K562 (cell line): ENCODE data around the gene TMEM135. TPM values are rescaled to one million over a fixed set of nuclear protein-coding genes. Genes with fewer than 3 reads are reported as not detected.
"Not testable (repeated sequence)": the region's sequence is repeated elsewhere in the genome, so short reads cannot be mapped to it uniquely, and the experiment has no call there.

Experiments used
- ATAC-seq: fragments of 200-7000 bp; cut with Tn5 transposase; 3 replicates; pipeline ENCODE4 v1.9.1; 2020; ENCODE audit warnings: moderate library complexity
- BruUV-seq: library from RNA; stranded (reverse); fragments of 400-500 nt; replicated peaks from 2 replicates; lab custom pipeline; 2021; lab: Mats Ljungman, UMichigan
- CTCF ChIA-PET: fragments of 300-600 bp; formaldehyde crosslinking; extraction: SDS; loops from one replicate; lab custom pipeline; 2021; ENCODE audit warnings: low intra/inter-chr PET ratio; lab: Yijun Ruan, JAX
- POLR2A ChIA-PET: fragments of 300-600, 350-650 bp; sonication (Branson Sonifier 250); formaldehyde crosslinking; extraction: SDS; loops from one replicate; lab custom pipeline; 2021; ENCODE audit warnings: antibody characterized with exemption, inconsistent platforms; lab: Yijun Ruan, JAX
- DNase-seq, 4 experiments: peaks; one replicate each; pipeline versions ENCODE4 v3.0.0 to v3.0.0-alpha.2; 2011 to 2018; ENCODE audit warnings: low spot score in 3 of 4, mixed read lengths in 3 of 4; ENCODE audit errors: extremely low read depth in 1 of 4
- FAIRE-seq: peaks from 2 replicates; lab custom pipeline; 2011; peaks lifted over from hg19 to GRCh38; lab: Jason Lieb, UNC
- H2AFZ ChIP-seq: 2 replicates; pipeline ENCODE4 v1.6.0; 2011; ENCODE audit warnings: low read depth, low read length, control low read depth, inconsistent platforms
- H3K27ac ChIP-seq: fragments of 200-600 bp; 3 replicates; pipeline ENCODE4 v1.8.0; 2011; ENCODE audit warnings: low read depth, mild to moderate bottlenecking, control low read depth, inconsistent platforms, low read length, moderate library complexity, mixed read lengths; ENCODE audit errors: extremely low read depth
- H3K27me3 ChIP-seq, 2 experiments: fragments of 300-600 bp in 1 of 2; 2 replicates in 1 of 2; 3 replicates in 1 of 2; pipeline versions ENCODE4 v1.6.0 to v1.8.0; 2011; ENCODE audit warnings: inconsistent platforms in 2 of 2, low read length in 2 of 2, mild to moderate bottlenecking in 1 of 2, mixed read lengths in 1 of 2, moderate library complexity in 1 of 2; ENCODE audit not compliant: control insufficient read depth in 2 of 2, insufficient read depth in 2 of 2
- H3K36me3 ChIP-seq: fragments of 300-600 bp; 3 replicates; pipeline ENCODE4 v1.8.0; 2011; ENCODE audit warnings: mild to moderate bottlenecking, low read length, inconsistent platforms; ENCODE audit not compliant: control insufficient read depth, insufficient read depth
- H3K4me1 ChIP-seq, 2 experiments: fragments of 200-600 bp in 1 of 2; replicated peaks in 1 of 2; 2 replicates in 1 of 2; 3 replicates in 1 of 2; pipeline versions ENCODE4 v1.5.1 to v1.8.0; 2011; ENCODE audit warnings: inconsistent platforms in 2 of 2, low read length in 2 of 2, mild to moderate bottlenecking in 1 of 2, mixed read lengths in 1 of 2, moderate library complexity in 1 of 2; ENCODE audit not compliant: control insufficient read depth in 2 of 2, insufficient read depth in 2 of 2
- H3K4me2 ChIP-seq: 2 replicates; pipeline ENCODE4 v1.6.1; 2011; ENCODE audit warnings: low read length, control low read depth, inconsistent platforms, mixed read lengths; ENCODE audit not compliant: insufficient read depth
- H3K4me3 ChIP-seq: fragments of 200-600 bp; sonication (generic), shearing (Covaris generic); 2 replicates; pipeline ENCODE4 v1.5.1; 2016; ENCODE audit warnings: control low read depth, inconsistent platforms
- H3K79me2 ChIP-seq: fragments of 200-600 bp; 3 replicates; pipeline ENCODE4 v1.8.0; 2011; ENCODE audit warnings: low read length, inconsistent platforms; ENCODE audit not compliant: control insufficient read depth, insufficient read depth
- H3K9ac ChIP-seq, 2 experiments: 2 replicates each; pipeline versions ENCODE4 v1.6.0 to v1.6.1; 2011; ENCODE audit warnings: low read depth in 2 of 2, low read length in 2 of 2, control low read depth in 1 of 2, inconsistent platforms in 1 of 2, mild to moderate bottlenecking in 1 of 2, mixed read lengths in 1 of 2; ENCODE audit not compliant: insufficient read depth in 1 of 2
- H3K9me1 ChIP-seq: one replicate; pipeline ENCODE4 v1.6.0; 2011; ENCODE audit warnings: inconsistent platforms, mild to moderate bottlenecking, low read length, moderate library complexity; ENCODE audit not compliant: control insufficient read depth, insufficient read depth
- H3K9me3 ChIP-seq: replicated peaks from 2 replicates; pipeline ENCODE4 v1.5.1; 2011; ENCODE audit warnings: low read depth, low read length, inconsistent platforms; ENCODE audit not compliant: control insufficient read depth, insufficient read depth
- H4K20me1 ChIP-seq: replicated peaks from 2 replicates; pipeline ENCODE4 v1.6.1; 2011; ENCODE audit warnings: low read length, inconsistent platforms, mixed read lengths; ENCODE audit not compliant: control insufficient read depth, insufficient read depth
- CBFA2T3 ChIP-seq: fragments of 450-650 bp; IDR thresholded peaks from 2 replicates; pipeline ENCODE4 v1.6.1; 2017
- ELF4 ChIP-seq: fragments of 450-650 bp; formaldehyde crosslinking; IDR thresholded peaks from 2 replicates; pipeline ENCODE4 v1.4.0; 2022; ENCODE audit warnings: missing genetic modification characterization
- L3MBTL2 ChIP-seq: fragments of 450-650 bp; IDR thresholded peaks from 2 replicates; pipeline ENCODE4 v1.6.1; 2016; ENCODE audit warnings: mild to moderate bottlenecking, moderate library complexity
- WGBS: fragments of 100-300 bp; shearing (Covaris generic); methylation state at CpG from one replicate; pipeline ENCODE4 v1.1.6; 2016; ENCODE audit warnings: low coverage, mixed read lengths; ENCODE audit not compliant: insufficient coverage; ENCODE audit errors: missing lambda C conversion rate; 5-methylcytosine and 5-hydroxymethylcytosine counted together
- in situ Hi-C: fragments of 300-500 bp; cut with MboI; formaldehyde crosslinking; loops from 4 replicates; pipeline ENCODE4 v1.15.0; 2018; ENCODE audit warnings: inconsistent platforms, mixed read lengths
- intact Hi-C: fragments of 100-400 bp; cut with micrococcal nuclease; formaldehyde crosslinking; loops from 2 replicates; pipeline ENCODE4 v1.14.2; 2022
- polyA plus RNA-seq, 8 experiments: library from polyadenylated mRNA; depleted of rRNA in 4 of 8; stranded (reverse) in 5 of 8; unstranded in 3 of 8; fragments of >200 nt; fragmentation: Nextera tagmentation in 2 of 8; fragmentation: Illumina TruSeq in 1 of 8; extraction: Ambion mirVana in 2 of 8; extraction: Trizol in 1 of 8; gene quantifications; 2 replicates each; pipeline versions ENCODE4 v1.2.1 to v1.2.3, GENCODE V29; 2011 to 2014; ENCODE audit warnings: inconsistent platforms in 1 of 8, missing spikeins in 1 of 8
- total RNA-seq, 7 experiments: library from RNA; depleted of rRNA in 6 of 7; stranded (reverse); fragments of >200 nt in 6 of 7; fragmentation: Illumina TruSeq in 2 of 7; extraction: Trizol in 2 of 7; gene quantifications; 2 replicates each; pipeline versions ENCODE4 v1.2.1 to v1.2.3, GENCODE V29; 2011 to 2021; ENCODE audit warnings: low replicate concordance in 1 of 7
- TF ChIP-seq, protein P1 (sequence below): IDR thresholded peaks from 2 replicates; pipeline ENCODE4 v1.6.1; 2016; ENCODE audit warnings: missing genetic modification characterization, missing compliant biosample characterization

TMEM135 gene
- total and polyA plus RNA-seq, 9 of the 15 experiments (the other 6 are each of a cell fraction or from before 2014, with no cell fraction given): 17.3 to 53.6 (median 24.9) TPM

DNA sequence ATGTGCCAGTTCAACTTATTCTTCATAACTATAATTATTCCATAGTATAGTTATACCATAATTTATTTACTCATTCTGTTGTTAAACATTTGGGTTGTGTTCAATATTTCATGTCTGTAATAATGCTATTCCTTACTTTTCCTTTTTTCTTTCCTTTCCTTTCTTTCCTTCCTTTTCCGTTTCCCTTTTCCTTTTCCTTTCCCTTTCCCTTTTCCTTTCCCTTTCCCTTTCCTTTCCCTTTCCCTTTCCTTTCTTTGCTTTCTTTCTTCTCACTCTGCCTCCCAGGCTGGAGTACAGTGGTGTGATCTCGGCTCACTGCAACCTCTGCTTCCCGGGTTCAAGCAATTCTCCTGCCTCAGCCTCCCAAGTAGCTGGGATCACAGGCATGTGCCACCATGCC lies 151.2 kb downstream of the TMEM135 start:
- intact Hi-C loops, H2AFZ ChIP-seq, FAIRE-seq, H3K4me2 ChIP-seq, H3K27ac ChIP-seq, H4K20me1 ChIP-seq, in situ Hi-C loops, H3K27me3 ChIP-seq, ATAC-seq, H3K4me3 ChIP-seq, DNase-seq, H3K9me3 ChIP-seq, H3K79me2 ChIP-seq, CTCF ChIA-PET, H3K36me3 ChIP-seq: not testable (repeated sequence)
- WGBS: 92% methylated on average over 2 of the region's 3 CpGs
- TF ChIP-seq ELF4 (CRISPR knock-in tag): peak; percentile 54; the same call in 1 of the 2 replicates
- TF ChIP-seq, protein P1, sequence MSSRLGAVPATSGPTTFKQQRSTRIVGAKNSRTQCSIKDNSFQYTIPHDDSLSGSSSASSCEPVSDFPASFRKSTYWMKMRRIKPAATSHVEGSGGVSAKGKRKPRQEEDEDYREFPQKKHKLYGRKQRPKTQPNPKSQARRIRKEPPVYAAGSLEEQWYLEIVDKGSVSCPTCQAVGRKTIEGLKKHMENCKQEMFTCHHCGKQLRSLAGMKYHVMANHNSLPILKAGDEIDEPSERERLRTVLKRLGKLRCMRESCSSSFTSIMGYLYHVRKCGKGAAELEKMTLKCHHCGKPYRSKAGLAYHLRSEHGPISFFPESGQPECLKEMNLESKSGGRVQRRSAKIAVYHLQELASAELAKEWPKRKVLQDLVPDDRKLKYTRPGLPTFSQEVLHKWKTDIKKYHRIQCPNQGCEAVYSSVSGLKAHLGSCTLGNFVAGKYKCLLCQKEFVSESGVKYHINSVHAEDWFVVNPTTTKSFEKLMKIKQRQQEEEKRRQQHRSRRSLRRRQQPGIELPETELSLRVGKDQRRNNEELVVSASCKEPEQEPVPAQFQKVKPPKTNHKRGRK (tag): peak; percentile 44; the same call in 1 of the 2 replicates
- TF ChIP-seq, all 486 proteins: peak for 2; not testable (repeated sequence) for 484
- POLR2A ChIA-PET, H3K9ac ChIP-seq, BruUV-seq, H3K9me1 ChIP-seq: not testable (repeated sequence)
- H3K4me1 ChIP-seq: peaks cover 7 to 13% of the 10 kb centered on the region in 2 experiments; a peak in 3 of 5 replicates

DNA sequence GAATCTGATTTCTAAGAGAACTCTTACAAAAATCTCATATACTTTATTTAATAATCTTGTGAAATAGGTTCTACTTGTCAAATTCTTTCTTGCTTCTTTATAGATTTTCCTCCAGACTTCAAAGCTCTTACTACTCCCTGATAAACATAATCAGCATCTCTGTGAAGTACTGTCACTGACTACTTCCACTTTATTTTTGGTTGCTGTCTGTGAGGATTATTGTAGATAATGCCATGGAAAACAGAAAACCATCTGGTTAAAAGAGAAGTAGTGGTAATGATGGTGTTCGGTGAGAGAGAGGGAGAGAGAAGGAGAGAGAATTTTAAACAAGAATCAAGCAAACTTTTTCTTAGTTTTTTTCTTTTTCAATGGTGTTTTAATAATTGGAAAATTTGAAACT lies 152.3 kb downstream of the TMEM135 start:
- POLR2A ChIA-PET: interaction anchor here (0.9 kb wide), 1 partner anchor 22 kb away, joined by 3 read pairs; no protein-coding TSS in a partner anchor
- Histone ChIP-seq H3K9me3 (no peaks in the 10 kb centered on the region; the same call in 1 of the 2 replicates), H3K36me3 (no peaks in the 10 kb centered on the region), H3K27me3 (no peaks in the 10 kb centered on the region), H3K9me1 (no peaks in the 10 kb centered on the region), H2AFZ (no peak overlapping the region), H3K4me3 (no peak overlapping the region), H3K4me1 (peaks cover 7 to 16% of the 10 kb centered on the region in 2 experiments; a peak in 3 of 5 replicates), H3K9ac (no peak overlapping the region; a peak in 1 of 4 replicates), H3K27ac (no peak overlapping the region), H3K79me2 (no peaks in the 10 kb centered on the region; the same call in 2 of the 3 replicates), H4K20me1 (no peaks in the 10 kb centered on the region), H3K4me2 (no peak overlapping the region)
- in situ Hi-C loops (no loop called here), intact Hi-C loops (loop anchor here (5.0 kb wide), 1 partner anchor 82 kb away; no protein-coding TSS in a partner anchor)
- no peak for TF ChIP-seq L3MBTL2
- TF ChIP-seq CBFA2T3: 0 out of 2 replicates have a peak, but pooled peaks have one; percentile 4
- no TSS peak for BruUV-seq
- no peak for FAIRE-seq
- DNase-seq: no peak
- ATAC-seq: peak; percentile 31; the same call in 2 of the 3 replicates
- CTCF ChIA-PET: no interaction called here
- WGBS: 29% methylated on average over 1 of the region's 1 CpG
